ENCODE data around the gene SPEM3.

- no peak for TF ChIP-seq CTCF (IDR thresholded peaks at IDR 0.05)
- no peak for TF ChIP-seq ZFX (IDR thresholded peaks at IDR 0.05; ENCODE audit: borderline replicate concordance)
These were observed 25.0 kb upstream of the SPEM3 start for GRCh38 chr17:7403727-7403976.

Measured in 22Rv1 (cell line).